Gastrocnemius medialis (tissue), 4 donors: ENCODE results near the gene COQ2. TPM values are rescaled to one million over a fixed set of nuclear protein-coding genes. Genes with fewer than 3 reads are reported as not detected.

Experiments
- ATAC-seq, 2 donors: fragments of 150-250 bp; one replicate each; pipeline ENCODE4 v1.9.1; 2016
- DNase-seq, 2 donors: peaks; one replicate each; pipeline ENCODE4 v3.0.0-alpha.2; 2019
- H3K27ac ChIP-seq, 4 donors: fragments of 200-600 bp; sonication (generic); 1 replicate in 1 of 4; 2 replicates in 3 of 4; pipeline ENCODE4 v1.5.1; 2016 to 2018; ENCODE audit warnings: mild to moderate bottlenecking in 2 of 4, moderate library complexity in 1 of 4
- H3K27me3 ChIP-seq, 3 donors: fragments of 200-600 bp; sonication (generic) in 2 of 3; 1 replicate in 1 of 3; 2 replicates in 2 of 3; pipeline versions ENCODE4 v1.5.1 to v1.6.0; 2016 to 2019; ENCODE audit warnings: mild to moderate bottlenecking in 1 of 3, moderate library complexity in 1 of 3
- H3K36me3 ChIP-seq, 2 donors: fragments of 200-600 bp; sonication (generic) in 1 of 2; one replicate each; pipeline ENCODE4 v1.5.1; 2017 to 2018
- H3K4me1 ChIP-seq, 2 donors: fragments of 200-600 bp; sonication (generic) in 1 of 2; one replicate each; pipeline ENCODE4 v1.5.1; 2016 to 2017; ENCODE audit warnings: mild to moderate bottlenecking in 2 of 2
- H3K4me3 ChIP-seq, 4 donors: fragments of 200-600 bp; sonication (generic) in 3 of 4; 1 replicate in 1 of 4; 2 replicates in 3 of 4; pipeline ENCODE4 v1.5.1; 2016 to 2019; ENCODE audit warnings: mild to moderate bottlenecking in 2 of 4
- H3K9me3 ChIP-seq, 3 donors: fragments of 200-600 bp; sonication (generic) in 2 of 3; 1 replicate in 1 of 3; 2 replicates in 2 of 3; pipeline ENCODE4 v1.5.1; 2016 to 2019
- CTCF ChIP-seq, 5 experiments: fragments of 450-650 bp in 3 of 5; fragments of 200-600 bp in 2 of 5; sonication (generic) in 2 of 5; IDR thresholded peaks in 4 of 5; conservative IDR thresholded peaks in 1 of 5; 1 replicate in 4 of 5; 2 replicates in 1 of 5; pipeline ENCODE4 v1.5.1; 2016 to 2019; ENCODE audit warnings: antibody characterized with exemption in 5 of 5, mild to moderate bottlenecking in 3 of 5, moderate library complexity in 3 of 5
- POLR2A ChIP-seq, 2 donors: fragments of 450-650 bp; IDR thresholded peaks; one replicate each; pipeline ENCODE4 v1.6.1; 2017; ENCODE audit warnings: antibody characterized with exemption in 2 of 2, mild to moderate bottlenecking in 2 of 2, moderate library complexity in 2 of 2
- in situ Hi-C, 4 donors: fragments of 200-750 bp; cut with MboI; loops; one replicate each; pipeline versions ENCODE4 v1.15.0 to v1.8.0; 2017; ENCODE audit warnings: low sequenced_read_pairs in 4 of 4
- intact Hi-C: fragments of 100-400 bp; cut with DNase I; formaldehyde crosslinking; loops from one replicate; pipeline ENCODE4 v1.15.1; 2023; ENCODE audit warnings: low total_unique reads
- total RNA-seq, 4 donors: library from RNA; depleted of rRNA; stranded (reverse); fragments of >200 nt; gene quantifications; one replicate each; pipeline versions ENCODE4 v1.1.0 to v1.2.3, GENCODE V29; 2016

Gene COQ2
- total RNA-seq, 4 donors from 2014 or later: 9.0 to 15.7 (median 11.5) TPM

DNA sequence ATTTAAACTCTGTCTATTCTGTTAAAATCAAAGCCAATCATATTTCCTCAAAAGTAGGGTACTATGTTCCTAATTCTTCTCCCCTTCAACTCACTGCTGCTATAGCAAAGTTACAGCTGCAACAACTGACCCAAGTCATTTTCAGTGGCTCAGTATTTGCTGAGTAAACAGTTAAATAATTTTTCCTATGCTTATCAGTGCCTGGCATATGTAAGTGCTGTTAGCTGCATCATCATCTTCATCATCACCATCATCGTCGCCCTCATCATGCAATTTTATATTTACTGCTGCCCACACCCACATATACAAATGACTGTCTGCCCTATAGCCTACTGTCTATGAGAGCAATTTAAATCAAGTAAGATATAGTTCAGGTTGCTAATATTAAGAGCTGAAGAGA is 21.9 kb downstream of the COQ2 start:
- peaks cover 0 to 27% of the 10 kb centered on the region in 2 donors for H3K36me3 ChIP-seq

DNA sequence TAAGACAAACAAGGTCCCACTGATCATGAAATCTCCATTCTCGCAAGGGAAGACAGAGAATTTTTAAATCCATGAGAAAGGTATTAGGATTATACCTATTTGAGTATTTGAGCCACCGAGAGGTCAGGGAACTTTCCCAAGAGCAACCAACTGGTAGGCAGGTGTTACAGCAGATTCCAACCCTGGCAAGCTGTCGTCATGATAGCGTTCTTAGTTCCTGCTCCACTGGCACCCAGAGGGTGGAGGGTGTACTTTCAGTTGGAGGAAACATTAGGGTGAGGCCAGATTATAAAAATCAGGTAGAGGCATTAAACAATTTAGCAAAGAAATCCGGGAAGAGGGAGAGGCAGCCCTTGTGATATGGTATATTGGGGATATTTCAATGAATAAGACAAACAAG is 23.3 kb downstream of the COQ2 start:
- in situ Hi-C loops: loop anchor here (5.0 to 25.0 kb wide), 7 partner anchors 174 to 799 kb away; partner anchors contain the start of gene THAP9 (in 2 of the 4)

More for the DNA sequence above, 21.9 kb downstream of the COQ2 start:
- in situ Hi-C loops: loop anchor here (5.0 to 25.0 kb wide), 7 partner anchors 175 to 800 kb away; partner anchors contain the start of gene THAP9 (in 2 of the 4)
- Histone ChIP-seq H3K9me3 (no peaks in the 10 kb centered on the region), H3K4me1 (peaks cover 12 to 22% of the 10 kb centered on the region in 2 donors), H3K27ac (no peak overlapping the region), H3K4me3 (no peak overlapping the region), H3K27me3 (no peaks in the 10 kb centered on the region)
- ATAC-seq: no peak
- TF ChIP-seq CTCF (IDR thresholded peaks at IDR 0.05 in 4 of 5, conservative IDR thresholded peaks at IDR 0.05 in 1 of 5): no peak
- TF ChIP-seq POLR2A (IDR thresholded peaks at IDR 0.05): no peak
- intact Hi-C loops: no loop called here
- DNase-seq: no peak

GRCh38 chr4:83259586-83259985 is 25.0 kb downstream of the COQ2 start:
- Histone ChIP-seq H3K27me3 (no peaks in the 10 kb centered on the region), H3K27ac (peak overlapping the region; percentile 15 to 58 (median 22)), H3K9me3 (no peaks in the 10 kb centered on the region), H3K36me3 (no peaks in the 10 kb centered on the region), H3K4me1 (peaks cover 19 to 22% of the 10 kb centered on the region in 2 donors), H3K4me3 (no peak overlapping the region)
- in situ Hi-C loops: loop anchor here in 3 of 4 donors (25.0 kb wide), 4 partner anchors 172 to 797 kb away; partner anchors contain the start of gene THAP9 (in 2 of the 3)
- no peak for TF ChIP-seq CTCF (IDR thresholded peaks at IDR 0.05 in 4 of 5, conservative IDR thresholded peaks at IDR 0.05 in 1 of 5)
- TF ChIP-seq POLR2A (IDR thresholded peaks at IDR 0.05): no peak
- intact Hi-C loops: loop anchor here (5.0 kb wide), 2 partner anchors 182 to 797 kb away; no protein-coding TSS in a partner anchor
- no peak for DNase-seq
- peak; percentile 76 to 77 for ATAC-seq

More for the DNA sequence above, 23.3 kb downstream of the COQ2 start:
- H3K9me3 ChIP-seq: no peaks in the 10 kb centered on the region
- no peaks in the 10 kb centered on the region for H3K27me3 ChIP-seq
- H3K4me1 ChIP-seq: peaks cover 12 to 22% of the 10 kb centered on the region in 2 donors
- TF ChIP-seq POLR2A (IDR thresholded peaks at IDR 0.05): no peak
- no peak for TF ChIP-seq CTCF (IDR thresholded peaks at IDR 0.05 in 4 of 5, conservative IDR thresholded peaks at IDR 0.05 in 1 of 5)
- ATAC-seq (no peak), DNase-seq (no peak)
- intact Hi-C loops: loop anchor here (2.0 kb wide), 1 partner anchor 19 kb away; no protein-coding TSS in a partner anchor
- no peak overlapping the region for H3K4me3 ChIP-seq
- H3K27ac ChIP-seq: peak overlapping the region; percentile 4 to 40 (median 25)
- peaks cover 0 to 14% of the 10 kb centered on the region in 2 donors for H3K36me3 ChIP-seq

DNA sequence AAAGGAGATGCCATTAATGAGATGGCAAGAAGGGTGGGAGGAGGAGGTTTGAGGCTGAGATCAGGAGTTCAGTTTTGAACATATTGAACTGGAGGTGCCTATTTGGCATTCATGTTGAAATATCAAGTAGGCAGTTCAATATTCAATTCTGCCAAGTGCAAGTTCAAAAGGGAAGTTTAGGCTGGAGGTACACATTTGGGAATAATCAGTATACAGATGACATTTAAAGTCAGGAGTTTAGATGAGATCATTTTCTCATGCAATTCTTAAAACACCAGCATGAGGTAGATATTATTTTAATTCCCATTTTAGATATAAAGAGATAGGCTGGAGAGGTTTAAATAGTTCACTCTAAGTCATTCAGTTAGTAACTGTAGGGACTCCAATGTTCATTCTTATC is 26.1 kb downstream of the COQ2 start:
- TF ChIP-seq CTCF (IDR thresholded peaks at IDR 0.05 in 4 of 5, conservative IDR thresholded peaks at IDR 0.05 in 1 of 5): no peak
- TF ChIP-seq POLR2A (IDR thresholded peaks at IDR 0.05): no peak
- Histone ChIP-seq H3K4me1 (peaks cover 19 to 22% of the 10 kb centered on the region in 2 donors), H3K27me3 (no peaks in the 10 kb centered on the region), H3K9me3 (no peaks in the 10 kb centered on the region), H3K27ac (no peak overlapping the region), H3K36me3 (no peaks in the 10 kb centered on the region), H3K4me3 (no peak overlapping the region)
- in situ Hi-C loops (loop anchor here in 3 of 4 donors (25.0 kb wide), 4 partner anchors 171 to 796 kb away; partner anchors contain the start of gene THAP9 (in 2 of the 3)), intact Hi-C loops (loop anchor here (5.0 kb wide), 2 partner anchors 181 to 796 kb away; no protein-coding TSS in a partner anchor)
- ATAC-seq (no peak), DNase-seq (no peak)
